GM12875 (cell line): ENCODE measurements around the gene DIP2C.

Source experiments
- H3K4me3 ChIP-seq: one replicate; pipeline ENCODE4 v1.5.1; 2011; ENCODE audit warnings: low read depth, low read length, control low read depth
- TF ChIP-seq, protein P1 (sequence below): IDR thresholded peaks from 2 replicates; pipeline ENCODE4 v1.5.1; 2011; ENCODE audit warnings: low read depth, mild to moderate bottlenecking, control low read depth, inconsistent platforms, low read length, moderate library complexity, borderline replicate concordance; ENCODE audit not compliant: insufficient read depth

Gene DIP2C

DNA sequence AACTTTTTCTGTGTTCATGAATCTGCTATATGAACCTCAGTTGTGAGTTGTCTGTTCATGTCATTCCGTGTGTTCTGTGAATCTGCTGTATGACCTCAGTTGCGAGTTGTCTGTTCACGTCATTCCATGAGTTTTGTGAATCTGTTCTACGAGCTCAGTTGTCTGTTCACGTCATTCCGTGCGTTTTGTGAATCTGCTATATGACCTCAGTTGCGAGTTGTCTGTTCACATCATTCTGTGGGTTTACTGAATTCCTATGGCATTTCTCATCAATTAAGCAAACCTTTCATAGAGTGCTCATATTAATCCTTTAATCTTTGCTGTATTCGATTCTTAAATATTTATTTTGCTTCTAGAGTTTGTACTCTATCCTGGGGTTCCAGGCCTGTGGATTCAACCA is 150.6 kb downstream of the DIP2C start:
- no peak overlapping the region for H3K4me3 ChIP-seq
- TF ChIP-seq, protein P1, sequence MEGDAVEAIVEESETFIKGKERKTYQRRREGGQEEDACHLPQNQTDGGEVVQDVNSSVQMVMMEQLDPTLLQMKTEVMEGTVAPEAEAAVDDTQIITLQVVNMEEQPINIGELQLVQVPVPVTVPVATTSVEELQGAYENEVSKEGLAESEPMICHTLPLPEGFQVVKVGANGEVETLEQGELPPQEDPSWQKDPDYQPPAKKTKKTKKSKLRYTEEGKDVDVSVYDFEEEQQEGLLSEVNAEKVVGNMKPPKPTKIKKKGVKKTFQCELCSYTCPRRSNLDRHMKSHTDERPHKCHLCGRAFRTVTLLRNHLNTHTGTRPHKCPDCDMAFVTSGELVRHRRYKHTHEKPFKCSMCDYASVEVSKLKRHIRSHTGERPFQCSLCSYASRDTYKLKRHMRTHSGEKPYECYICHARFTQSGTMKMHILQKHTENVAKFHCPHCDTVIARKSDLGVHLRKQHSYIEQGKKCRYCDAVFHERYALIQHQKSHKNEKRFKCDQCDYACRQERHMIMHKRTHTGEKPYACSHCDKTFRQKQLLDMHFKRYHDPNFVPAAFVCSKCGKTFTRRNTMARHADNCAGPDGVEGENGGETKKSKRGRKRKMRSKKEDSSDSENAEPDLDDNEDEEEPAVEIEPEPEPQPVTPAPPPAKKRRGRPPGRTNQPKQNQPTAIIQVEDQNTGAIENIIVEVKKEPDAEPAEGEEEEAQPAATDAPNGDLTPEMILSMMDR = no peak

DNA sequence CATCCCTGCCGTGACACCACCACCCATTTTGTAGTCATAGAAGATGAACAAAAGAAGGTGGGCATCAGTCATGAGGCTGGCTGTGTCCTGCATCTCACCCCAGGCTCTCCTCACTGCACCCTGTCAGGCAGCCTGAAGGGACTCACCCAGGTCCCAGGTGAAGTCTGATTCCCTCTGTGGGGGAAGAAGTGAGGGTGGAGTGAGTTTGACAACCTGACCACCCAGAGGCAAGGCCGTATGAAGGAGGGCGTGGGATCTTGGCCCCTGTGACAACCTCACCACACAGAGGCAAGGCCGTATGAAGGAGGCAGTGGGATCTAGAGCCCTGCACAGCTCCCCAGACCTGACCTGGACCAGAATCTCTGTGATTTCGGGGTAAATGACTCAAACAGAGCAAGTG is 152.5 kb downstream of the DIP2C start:
- no peak overlapping the region for H3K4me3 ChIP-seq
- TF ChIP-seq, protein P1 = no peak

- TF ChIP-seq, protein P1 = no peak
- H3K4me3 ChIP-seq = no peak overlapping the region
These were observed 153.0 kb downstream of the DIP2C start for GRCh38 chr10:536371-536925.

DNA sequence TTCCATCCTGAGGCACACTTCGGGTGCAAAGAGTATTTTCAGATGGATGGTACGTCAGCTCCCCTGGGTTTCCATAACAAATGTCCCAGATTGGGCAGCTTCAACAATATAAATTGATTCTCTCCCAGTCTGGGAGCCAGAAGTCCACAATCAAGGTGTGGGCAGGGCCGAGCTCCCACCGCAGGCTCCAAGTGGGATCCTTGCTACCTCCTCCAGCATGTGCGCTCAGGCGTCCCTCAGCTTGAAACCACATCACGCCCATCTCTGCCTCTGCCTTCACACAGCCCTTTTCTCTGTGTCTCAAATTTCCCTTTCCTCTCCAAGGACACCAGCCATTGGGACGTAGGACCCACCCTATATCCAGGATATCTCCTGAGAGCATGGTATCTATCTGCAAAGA is 153.5 kb downstream of the DIP2C start:
- TF ChIP-seq, protein P1 = no peak
- no peak overlapping the region for H3K4me3 ChIP-seq

DNA sequence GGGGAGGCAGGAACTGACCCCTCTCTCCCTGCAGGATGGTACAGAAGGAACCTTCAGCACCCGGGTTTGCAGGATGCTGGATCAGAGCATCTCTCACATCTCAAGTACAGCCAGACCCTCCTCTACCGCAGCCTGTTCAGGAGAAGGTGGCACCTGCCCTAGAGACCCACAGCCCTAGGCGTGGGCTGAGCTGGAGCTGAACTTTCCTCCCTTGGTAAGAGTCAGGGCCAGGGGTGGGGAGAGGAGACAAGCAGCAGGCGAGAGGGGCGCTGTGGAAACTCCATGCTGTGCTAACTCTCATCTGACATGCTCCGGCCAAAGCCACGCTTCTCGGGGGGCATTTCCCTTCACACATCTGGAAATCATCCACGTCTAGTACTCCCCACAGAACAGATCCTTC is 154.4 kb downstream of the DIP2C start:
- no peak overlapping the region for H3K4me3 ChIP-seq
- TF ChIP-seq, protein P1 = no peak

GRCh38 chr10:534047-534566 is 155.4 kb downstream of the DIP2C start:
- no peak overlapping the region for H3K4me3 ChIP-seq

DNA sequence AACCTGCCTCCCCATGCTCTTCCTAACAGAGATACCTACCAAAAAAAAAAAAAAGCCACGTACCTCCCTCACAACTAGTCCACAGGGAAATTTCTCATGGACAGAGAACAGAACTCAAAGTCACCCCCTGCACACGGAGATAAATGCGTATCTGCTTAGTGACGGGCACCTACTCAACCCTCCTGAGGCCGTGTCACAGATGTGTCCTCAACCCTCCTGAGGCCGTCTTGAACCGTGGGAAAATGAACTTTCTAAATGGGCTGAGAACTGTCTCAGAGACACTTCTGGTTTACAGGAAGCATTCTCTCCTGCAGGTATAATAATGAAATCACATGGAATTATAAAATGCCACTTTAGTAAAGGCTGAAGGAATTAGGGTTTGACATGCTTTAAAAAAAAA is 155.9 kb downstream of the DIP2C start:
- no peak overlapping the region for H3K4me3 ChIP-seq
- TF ChIP-seq, protein P1 = no peak

More at GRCh38 chr10:534047-534566, 155.4 kb downstream of the DIP2C start:
- TF ChIP-seq, protein P1 = no peak
